Measurements from ENCODE around the gene ZNF627. TPM values are rescaled to one million over a fixed set of nuclear protein-coding genes. Genes with fewer than 3 reads are reported as not detected.

Gene ZNF627
- total RNA-seq, 1 donor from 2014 or later, result 17.0 TPM

- CTCF ChIA-PET, result no interaction called here
Measured at GRCh38 chr19:11639602-11640471, 42.6 kb downstream of the ZNF627 start.

GRCh38 chr19:11641244-11641643 lies 44.0 kb downstream of the ZNF627 start:
- H3K4me3 Mint-ChIP-seq, result no peak overlapping the region
- H3K27me3 Mint-ChIP-seq, result peaks cover 5% of the 10 kb centered on the region
- DNase-seq, result no peak
- no peak for TF ChIP-seq CTCF (IDR thresholded peaks at IDR 0.05)
- no peak for ATAC-seq (ENCODE audit: low read depth)
- ChIA-PET POLR2A (no interaction called here), CTCF (no interaction called here)
- no peaks in the 10 kb centered on the region for H3K36me3 Mint-ChIP-seq (ENCODE audit: low read depth)
- no peak overlapping the region for H3K27ac Mint-ChIP-seq
- intact Hi-C loops (cut with micrococcal nuclease), result loop anchor here (2.0 kb wide), 1 partner anchor 16 kb away; no protein-coding TSS in a partner anchor
- peaks cover 5% of the 10 kb centered on the region for H3K4me1 Mint-ChIP-seq
- peaks cover 3% of the 10 kb centered on the region for H3K9me3 Mint-ChIP-seq

More at GRCh38 chr19:11639602-11640471, 42.6 kb downstream of the ZNF627 start:
- ATAC-seq (ENCODE audit: low read depth) (peak; percentile 100), DNase-seq (peak; percentile 87)
- Mint-ChIP-seq H3K36me3 (ENCODE audit: low read depth) (no peaks in the 10 kb centered on the region), H3K4me3 (peak overlapping the region; percentile 77), H3K9me3 (peaks cover 3% of the 10 kb centered on the region), H3K27ac (no peak overlapping the region), H3K4me1 (peaks cover 5% of the 10 kb centered on the region), H3K27me3 (peaks cover 5% of the 10 kb centered on the region)
- TF ChIP-seq CTCF (IDR thresholded peaks at IDR 0.05), result no peak
- POLR2A ChIA-PET, result interaction anchor here (0.6 kb wide), 1 partner anchor 349 kb away, joined by 3 read pairs; no protein-coding TSS in a partner anchor
- intact Hi-C loops (cut with micrococcal nuclease), result loop anchor here (1.0 to 2.0 kb wide), 2 partner anchors 15 to 43 kb away; partner anchors contain the start of gene ZNF627

GRCh38 chr19:11642902-11643301 lies 45.6 kb downstream of the ZNF627 start:
- TF ChIP-seq CTCF (IDR thresholded peaks at IDR 0.05), result no peak
- H3K9me3 Mint-ChIP-seq, result peaks cover 3% of the 10 kb centered on the region
- ChIA-PET POLR2A (interaction anchor here (0.7 kb wide), 1 partner anchor 916 kb away, joined by 7 read pairs; no protein-coding TSS in a partner anchor), CTCF (no interaction called here)
- DNase-seq, result no peak
- H3K36me3 Mint-ChIP-seq (ENCODE audit: low read depth), result no peaks in the 10 kb centered on the region
- no peak overlapping the region for H3K27ac Mint-ChIP-seq
- peaks cover 5% of the 10 kb centered on the region for H3K27me3 Mint-ChIP-seq
- H3K4me1 Mint-ChIP-seq, result peaks cover 5% of the 10 kb centered on the region
- intact Hi-C loops (cut with micrococcal nuclease), result no loop called here
- no peak overlapping the region for H3K4me3 Mint-ChIP-seq
- no peak for ATAC-seq (ENCODE audit: low read depth)

GRCh38 chr19:11649941-11650340 lies 52.7 kb downstream of the ZNF627 start:
- POLR2A ChIA-PET, result interaction anchor here (0.8 kb wide), 1 partner anchor 562 kb away, joined by 3 read pairs; no protein-coding TSS in a partner anchor
- no peak for ATAC-seq (ENCODE audit: low read depth)
- no peak for TF ChIP-seq CTCF (IDR thresholded peaks at IDR 0.05)
- CTCF ChIA-PET, result no interaction called here
- no peaks in the 10 kb centered on the region for H3K27me3 Mint-ChIP-seq
- DNase-seq, result no peak
- H3K27ac Mint-ChIP-seq, result no peak overlapping the region
- intact Hi-C loops (cut with micrococcal nuclease), result no loop called here
- peaks cover 11% of the 10 kb centered on the region for H3K36me3 Mint-ChIP-seq (ENCODE audit: low read depth)
- no peak overlapping the region for H3K4me3 Mint-ChIP-seq
- H3K4me1 Mint-ChIP-seq, result no peaks in the 10 kb centered on the region
- H3K9me3 Mint-ChIP-seq, result peaks cover 17% of the 10 kb centered on the region

- DNase-seq (no peak), ATAC-seq (ENCODE audit: low read depth) (no peak)
- peaks cover 11% of the 10 kb centered on the region for H3K36me3 Mint-ChIP-seq (ENCODE audit: low read depth)
- H3K4me1 Mint-ChIP-seq, result no peaks in the 10 kb centered on the region
- H3K27ac Mint-ChIP-seq, result no peak overlapping the region
- peaks cover 17% of the 10 kb centered on the region for H3K9me3 Mint-ChIP-seq
- ChIA-PET CTCF (no interaction called here), POLR2A (interaction anchor here (0.6 kb wide), 1 partner anchor 1514 kb away, joined by 3 read pairs; no protein-coding TSS in a partner anchor)
- no peak for TF ChIP-seq CTCF (IDR thresholded peaks at IDR 0.05)
- intact Hi-C loops (cut with micrococcal nuclease), result no loop called here
- no peak overlapping the region for H3K4me3 Mint-ChIP-seq
- H3K27me3 Mint-ChIP-seq, result no peaks in the 10 kb centered on the region
Measured at GRCh38 chr19:11651062-11651461, 53.8 kb downstream of the ZNF627 start.

Data from activated B cell treated with CpG ODN at 0.5 μM for 24 hours (primary cell).